Globus pallidus (tissue), 1 donor: ENCODE results near the gene CLEC4E.
A peak's percentile ranks its signal among the peaks of the same experiment; 100 is the strongest.
"Not testable (repeated sequence)": the region's sequence is repeated elsewhere in the genome, so short reads cannot be mapped to it uniquely, and the experiment has no call there.

Experiments used
- DNase-seq: peaks from one replicate; pipeline ENCODE4 v3.0.0-alpha.2; 2015; ENCODE audit warnings: low spot score

The CLEC4E gene

GRCh38 chr12:8537820-8538219 is 2.9 kb downstream of the CLEC4E start:
- DNase-seq = not testable (repeated sequence)

GRCh38 chr12:8532045-8532444 is 8.7 kb downstream of the CLEC4E start:
- DNase-seq = no peak

GRCh38 chr12:8527250-8528130 is 13.2 kb downstream of the CLEC4E start:
- no peak for DNase-seq

GRCh38 chr12:8519171-8519570 is 21.5 kb downstream of the CLEC4E start:
- no peak for DNase-seq

GRCh38 chr12:8517971-8518370 is 22.7 kb downstream of the CLEC4E start:
- no peak for DNase-seq

GRCh38 chr12:8513256-8513655 is 27.4 kb downstream of the CLEC4E start, which contains the start of gene CLEC4D:
TSS of gene CLEC4D (plus strand) at chr12:8513503. CDS start at chr12:8513733, 230 bp downstream.
- DNase-seq = no peak

GRCh38 chr12:8508910-8509841 is 31.5 kb downstream of the CLEC4E start:
- no peak for DNase-seq

GRCh38 chr12:8508223-8508622 is 32.5 kb downstream of the CLEC4E start:
- no peak for DNase-seq

GRCh38 chr12:8507596-8507995 is 33.1 kb downstream of the CLEC4E start:
- DNase-seq = no peak

GRCh38 chr12:8504351-8504750 is 36.4 kb downstream of the CLEC4E start:
- no peak for DNase-seq

- no peak for DNase-seq
These were observed 39.0 kb downstream of the CLEC4E start for GRCh38 chr12:8501720-8502119.

- no peak for DNase-seq
These were observed 41.1 kb downstream of the CLEC4E start for GRCh38 chr12:8499616-8500015.

GRCh38 chr12:8496074-8496473 is 44.6 kb downstream of the CLEC4E start:
- DNase-seq = not testable (repeated sequence)

GRCh38 chr12:8495671-8496070 is 45.0 kb downstream of the CLEC4E start:
- not testable (repeated sequence) for DNase-seq

- peak; percentile 31 for DNase-seq
These were observed 47.6 kb downstream of the CLEC4E start for GRCh38 chr12:8493084-8493483.

GRCh38 chr12:8491646-8492530 is 48.8 kb downstream of the CLEC4E start:
- DNase-seq = no peak
